DMS79 treated with DMSO at 0.1 percent for 48 hours (cell line): Measurements from ENCODE around the gene NFIA.
A peak's percentile ranks its signal among the peaks of the same experiment; 100 is the strongest.
"Not testable (repeated sequence)": the region's sequence is repeated elsewhere in the genome, so short reads cannot be mapped to it uniquely, and the experiment has no call there.

Experiments
- DNase-seq: peaks from one replicate; lab custom pipeline; 2025; lab: John Stamatoyannopoulos, UW

NFIA gene

DNA sequence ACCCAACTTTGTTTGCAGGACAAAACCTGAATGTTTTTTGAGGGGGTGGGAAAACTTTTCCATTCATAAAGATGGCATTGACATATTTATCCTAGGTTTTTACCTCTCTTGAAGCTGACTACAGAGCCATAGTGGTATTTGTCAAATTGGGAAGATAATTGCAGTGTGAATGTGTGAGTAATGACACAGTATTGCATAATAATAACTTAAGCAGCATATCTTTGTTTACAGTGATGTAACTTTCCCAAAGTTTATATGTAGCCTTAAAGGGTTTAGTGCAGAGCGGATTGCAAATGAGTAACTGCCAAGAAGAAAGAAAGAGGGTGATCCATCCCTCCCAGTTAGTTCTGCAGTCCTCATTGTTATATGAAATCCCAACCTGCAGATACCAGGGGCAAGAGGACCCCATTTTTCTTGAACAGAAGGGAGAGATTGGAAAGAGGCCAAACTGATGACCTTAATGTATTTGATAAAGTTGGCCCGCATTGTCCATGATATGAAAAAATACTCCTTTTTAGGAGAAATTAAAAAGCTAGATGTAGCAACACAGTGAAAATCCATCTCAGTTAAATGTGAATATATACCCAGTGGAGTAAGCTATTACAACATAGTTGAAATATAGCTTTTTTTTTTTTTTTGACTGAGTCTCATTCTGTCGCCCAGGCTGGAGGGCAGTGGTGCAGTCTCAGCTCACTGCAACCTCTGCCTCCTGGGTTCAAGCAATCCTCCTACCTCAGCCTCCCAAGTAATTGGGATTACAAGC lies 23.7 kb upstream of the NFIA start:
- DNase-seq, result no peak

GRCh38 chr1:61061601-61062000 lies 20.8 kb upstream of the NFIA start:
- DNase-seq, result not testable (repeated sequence)

- DNase-seq, result no peak
Observed at GRCh38 chr1:61064673-61065072, 17.7 kb upstream of the NFIA start.

DNA sequence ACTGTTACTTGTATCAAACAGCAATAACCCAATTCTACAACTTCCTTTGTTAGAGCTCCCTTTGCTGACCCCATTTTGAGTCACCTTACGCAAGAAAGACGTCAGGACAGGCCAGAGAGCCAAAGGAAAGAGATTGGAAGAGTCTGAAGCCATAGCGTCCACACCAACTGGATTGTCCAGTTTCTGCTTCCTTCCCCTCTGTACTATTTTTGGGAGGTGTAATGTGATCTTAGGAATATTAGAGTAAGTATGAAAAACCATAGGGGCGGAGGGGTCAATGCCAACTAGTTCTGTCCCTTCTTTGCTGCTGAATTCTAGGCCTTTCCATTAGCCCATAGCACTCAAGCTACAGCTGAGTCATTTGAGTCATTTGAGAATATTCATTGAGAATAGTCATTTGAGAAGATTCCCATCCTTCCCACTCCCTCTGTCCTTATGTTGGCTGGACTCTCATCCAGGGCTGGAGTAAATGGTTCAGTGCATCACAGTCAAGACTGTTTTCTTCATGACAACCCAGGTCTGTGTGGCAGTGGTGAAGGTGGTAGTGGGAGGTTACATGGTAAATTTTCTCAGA lies 14.8 kb upstream of the NFIA start:
- DNase-seq, result no peak

DNA sequence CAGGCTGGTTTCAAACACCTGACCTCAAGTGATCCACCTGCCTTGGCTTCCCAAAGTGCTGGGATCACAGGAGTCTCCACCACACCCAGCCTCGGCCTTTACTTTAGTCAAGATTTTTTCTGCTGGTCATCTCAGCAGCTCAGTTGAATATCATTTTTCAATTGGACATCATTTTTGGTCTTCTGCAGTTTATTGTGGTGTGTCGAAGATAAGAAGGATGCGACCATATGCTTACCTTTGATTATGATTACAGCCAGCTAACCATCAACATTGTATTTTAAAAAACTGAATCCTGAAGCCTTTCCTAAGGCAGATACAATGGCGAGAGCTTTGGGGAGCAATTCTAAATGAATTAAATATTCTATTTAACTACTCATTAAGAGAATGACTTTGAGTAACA lies 12.3 kb upstream of the NFIA start:
- DNase-seq, result no peak

DNA sequence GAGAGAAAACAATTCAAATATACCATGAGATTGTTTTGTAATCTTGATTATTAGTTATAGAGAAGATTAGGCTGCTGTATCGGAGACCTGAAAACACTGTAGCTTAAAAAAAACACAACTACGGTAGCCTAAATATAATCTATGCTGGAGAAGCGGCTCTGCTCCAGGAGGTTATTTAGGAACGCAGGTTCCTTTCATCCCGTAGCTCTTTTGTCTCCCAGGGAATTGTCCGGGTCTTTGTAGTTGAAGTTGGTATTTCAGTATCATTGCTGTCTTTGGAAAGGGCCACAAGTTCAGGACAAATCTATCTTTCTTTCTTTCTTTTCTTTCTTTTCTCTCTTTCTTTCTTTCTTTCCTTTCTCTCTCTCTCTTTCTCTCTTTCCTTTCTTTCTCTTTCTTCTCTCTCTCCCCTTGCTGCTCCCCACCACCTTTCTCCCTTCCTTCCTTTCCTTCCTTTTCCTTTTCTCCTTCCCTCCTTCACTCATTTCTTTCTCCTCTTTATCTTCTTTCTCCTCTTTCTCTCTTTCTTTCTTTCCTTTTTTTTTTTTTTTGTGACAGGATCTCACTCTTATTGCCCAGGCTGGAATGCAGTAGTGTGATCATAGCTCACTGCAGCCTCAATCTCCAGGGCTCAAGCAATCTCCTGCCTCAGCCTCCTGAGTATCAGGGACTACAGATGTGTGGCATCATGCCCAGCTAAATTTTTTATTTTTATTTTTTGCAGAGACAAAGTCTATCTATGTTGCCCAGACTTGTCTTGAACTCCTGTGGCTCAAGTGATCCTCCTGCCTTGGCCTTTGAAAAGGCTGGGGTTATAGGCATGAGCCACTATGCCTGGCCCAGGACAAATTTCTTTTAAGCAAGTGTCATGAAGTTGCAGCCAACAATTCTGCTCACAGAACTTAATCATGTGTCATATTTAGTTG lies 10.9 kb upstream of the NFIA start:
- no peak for DNase-seq

- no peak for DNase-seq
Observed at GRCh38 chr1:61073871-61074270, 8.5 kb upstream of the NFIA start.

- DNase-seq, result not testable (repeated sequence)
Observed at GRCh38 chr1:61075833-61076232, 6.5 kb upstream of the NFIA start.

GRCh38 chr1:61076728-61077675 lies 5.4 kb upstream of the NFIA start:
- peak; percentile 95 for DNase-seq

DNA sequence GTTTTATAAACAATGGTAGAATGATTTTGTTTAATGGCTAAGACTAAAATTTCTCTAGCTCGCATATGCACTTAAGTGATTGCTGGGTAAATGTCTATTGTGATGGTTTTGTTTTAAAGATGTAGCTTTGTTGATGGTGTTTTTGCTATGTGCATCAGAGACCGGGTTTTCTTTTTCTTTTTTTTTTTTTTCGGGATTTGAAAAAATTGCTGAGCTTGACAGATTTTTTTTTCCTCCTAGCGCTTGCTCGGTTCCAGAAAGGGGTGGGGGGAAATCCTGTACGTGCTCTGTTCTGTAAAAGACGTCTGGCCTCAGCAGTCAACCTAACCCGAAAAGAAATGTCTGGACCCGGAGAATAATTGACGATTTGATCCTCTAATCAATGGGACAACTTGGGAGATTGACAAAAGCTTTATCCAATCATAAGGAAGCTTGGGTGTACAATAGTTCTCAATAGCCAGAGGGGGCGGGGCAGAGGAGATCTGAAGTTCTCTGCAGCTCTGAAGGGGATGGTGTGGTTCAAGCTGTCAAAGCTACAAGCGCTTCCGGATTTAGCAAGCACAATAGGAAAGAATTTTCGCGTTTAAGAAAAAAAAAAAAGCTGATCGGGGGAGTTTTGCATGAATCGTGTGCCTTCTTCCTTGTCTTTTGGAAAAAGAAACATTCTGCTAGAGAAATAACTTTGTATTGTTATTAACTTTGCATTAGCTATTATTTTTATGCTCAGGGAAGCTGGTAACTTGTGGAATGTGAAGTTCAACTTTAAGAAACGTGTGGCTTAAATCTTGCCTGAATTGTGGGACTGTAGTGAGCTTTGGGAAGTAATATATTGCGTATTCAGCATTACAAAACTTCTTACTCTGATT lies 4.5 kb upstream of the NFIA start:
- DNase-seq, result peak; percentile 98

DNA sequence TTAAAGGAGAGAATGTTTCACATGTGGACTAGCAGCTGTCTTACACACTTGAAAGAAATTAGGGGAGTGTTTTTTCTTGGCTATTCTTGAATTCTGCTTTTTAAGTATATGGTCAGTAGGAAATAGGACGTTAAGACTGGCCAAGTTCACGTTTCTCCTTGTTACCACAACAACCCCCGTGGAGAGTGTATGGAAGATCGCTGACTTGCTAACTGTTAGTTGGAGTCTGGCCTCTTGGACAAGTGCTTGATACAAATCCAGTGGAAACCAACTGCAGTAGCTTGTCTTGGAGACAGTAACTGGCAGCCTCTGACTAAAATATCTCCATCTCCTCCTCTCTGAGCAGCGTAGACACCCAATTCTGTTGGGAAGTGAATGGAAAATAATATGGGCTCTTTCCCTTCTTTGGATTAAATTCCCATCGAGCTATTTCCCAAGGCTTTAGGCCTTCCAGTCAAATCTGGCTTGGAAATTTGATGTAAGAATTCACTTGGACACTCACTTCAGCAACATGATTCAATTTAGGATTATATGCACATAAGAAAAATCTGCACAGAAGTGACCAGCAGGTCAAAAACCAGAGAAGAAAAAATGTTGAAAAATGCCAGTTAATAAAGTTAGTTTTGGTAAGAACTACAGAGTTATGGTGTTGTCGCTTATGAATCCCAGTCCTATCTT lies 3.6 kb upstream of the NFIA start:
- DNase-seq, result peak; percentile 70

GRCh38 chr1:61079296-61079897 lies 3.0 kb upstream of the NFIA start:
- DNase-seq, result peak; percentile 81

DNA sequence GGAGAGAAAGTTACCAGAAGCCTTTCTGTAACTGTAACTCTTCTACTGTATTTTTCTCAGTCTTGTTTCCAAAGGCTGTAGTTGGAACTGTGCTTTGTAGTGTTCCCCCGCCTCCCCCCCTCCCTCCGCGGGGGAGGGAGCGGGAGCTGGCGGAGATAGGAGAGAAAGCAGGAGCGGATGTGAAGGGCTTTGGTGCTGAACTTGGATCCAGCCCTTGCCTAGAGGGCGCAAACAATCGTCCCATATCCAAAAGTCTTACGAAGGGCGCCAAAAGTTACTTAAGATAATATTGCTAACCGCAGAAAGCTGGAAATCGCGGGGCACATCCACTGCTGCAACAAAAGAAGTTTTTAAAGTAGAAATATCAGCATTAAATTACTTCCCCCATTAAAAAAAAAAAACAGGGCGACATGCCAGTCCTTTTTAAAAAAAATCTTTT lies 2.4 kb upstream of the NFIA start:
- DNase-seq, result peak; percentile 68

GRCh38 chr1:61080413-61081143 lies 1.8 kb upstream of the NFIA start:
- peak; percentile 73 for DNase-seq

GRCh38 chr1:61081144-61081685 lies 1.1 kb upstream of the NFIA start:
- peak; percentile 73 for DNase-seq

DNA sequence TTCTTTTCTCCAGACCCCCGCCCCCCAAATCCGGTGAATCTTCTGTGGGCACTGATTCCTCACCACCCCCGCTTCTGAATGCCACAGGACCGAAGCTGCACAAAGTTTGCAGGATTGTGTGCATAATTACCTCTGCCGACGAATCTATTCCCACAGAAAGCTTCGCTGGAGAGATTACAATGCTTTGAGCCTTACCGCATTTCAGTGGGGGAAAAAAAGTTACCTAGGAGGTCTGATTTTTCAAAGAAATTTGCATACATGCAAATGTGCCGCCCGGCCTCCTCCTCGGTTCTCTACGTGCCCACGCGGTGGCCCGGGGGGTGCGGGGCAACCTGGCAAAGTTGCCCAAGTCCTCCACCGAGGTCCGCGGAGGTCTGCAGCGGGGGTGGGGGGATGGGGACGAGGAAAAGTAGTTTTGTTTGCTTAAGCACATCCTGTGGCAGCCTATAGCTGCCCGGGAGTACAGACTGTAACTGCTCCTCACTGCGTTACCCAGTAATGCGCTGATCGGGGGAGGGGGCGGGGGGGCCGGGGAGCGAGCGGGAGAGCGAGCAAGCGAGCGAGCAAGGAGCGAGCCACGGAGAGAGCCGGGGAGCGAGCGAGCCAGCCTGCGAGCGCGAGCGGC lies 563 bp upstream of the NFIA start:
- peak; percentile 76 for DNase-seq

GRCh38 chr1:61083013-61083806 lies 849 bp downstream of the NFIA start:
- no peak for DNase-seq
